Left cardiac atrium (tissue), 4 donors: Measurements from ENCODE around the gene FOXRED2. TPM values are rescaled to one million over a fixed set of nuclear protein-coding genes. Genes with fewer than 3 reads are reported as not detected.
"Not testable (repeated sequence)": the region's sequence is repeated elsewhere in the genome, so short reads cannot be mapped to it uniquely, and the experiment has no call there.

ENCODE experiments used
- ATAC-seq, 2 donors: fragments of 200-7000 bp; cut with Tn5 transposase; one replicate each; pipeline ENCODE4 v1.9.1; 2020; ENCODE audit warnings: mild to moderate bottlenecking in 2 of 2, moderate library complexity in 2 of 2
- DNase-seq: peaks from one replicate; pipeline ENCODE4 v3.0.0-alpha.2; 2020
- intact Hi-C, 2 donors: fragments of 100-400 bp; cut with DNase I; formaldehyde crosslinking; loops; one replicate each; pipeline versions ENCODE4 v1.14.1 to v1.15.1; 2022 to 2023
- total RNA-seq, 2 donors: library from RNA; stranded (reverse); fragmentation: NEBNext Ultra II Directional; extraction: Animal tissue kit (Norgen Biotek cat#: 25700); gene quantifications; one replicate each; pipeline ENCODE4 v1.2.1, GENCODE V29; 2021
- donor health status: DM: no; HTN: yes; CAD: no.
- donor health status: DM: no; HTN: yes; CAD: no; lungs with severe emphysema.
- donor health status: DM: yes; HTN: yes; CAD: no.
- donor health status: Dilated cardiomyopathy.

The FOXRED2 gene
- total RNA-seq, 2 donors from 2014 or later = 5.1 to 8.5 TPM

GRCh38 chr22:36528341-36528740 lies 21.5 kb upstream of the FOXRED2 start:
- DNase-seq = no peak
- peak; percentile 7 to 23 for ATAC-seq
- intact Hi-C loops = no loop called here

- no peak for ATAC-seq
- intact Hi-C loops = no loop called here
Measured at GRCh38 chr22:36522662-36523061, 15.8 kb upstream of the FOXRED2 start.

GRCh38 chr22:36520423-36520822 lies 13.6 kb upstream of the FOXRED2 start:
- intact Hi-C loops = no loop called here
- ATAC-seq = no peak

More at GRCh38 chr22:36522662-36523061, 15.8 kb upstream of the FOXRED2 start:
- no peak for DNase-seq

GRCh38 chr22:36519906-36520305 lies 13.1 kb upstream of the FOXRED2 start:
- DNase-seq, intact Hi-C loops, ATAC-seq: not testable (repeated sequence)

More at GRCh38 chr22:36520423-36520822, 13.6 kb upstream of the FOXRED2 start:
- no peak for DNase-seq

GRCh38 chr22:36514766-36515165 lies 7.9 kb upstream of the FOXRED2 start:
- ATAC-seq = no peak

GRCh38 chr22:36512991-36513390 lies 6.2 kb upstream of the FOXRED2 start:
- no peak for DNase-seq
- no peak for ATAC-seq
- intact Hi-C loops = no loop called here

More at GRCh38 chr22:36514766-36515165, 7.9 kb upstream of the FOXRED2 start:
- intact Hi-C loops = no loop called here
- no peak for DNase-seq

GRCh38 chr22:36512333-36512732 lies 5.5 kb upstream of the FOXRED2 start:
- ATAC-seq (no peak), DNase-seq (no peak)
- intact Hi-C loops = no loop called here

- no peak for DNase-seq
- no peak for ATAC-seq
- intact Hi-C loops = no loop called here
Measured at GRCh38 chr22:36510966-36511881, 4.4 kb upstream of the FOXRED2 start.

- no peak for DNase-seq
- no peak for ATAC-seq
Measured at GRCh38 chr22:36510384-36510783, 3.5 kb upstream of the FOXRED2 start.

GRCh38 chr22:36507518-36508010 lies 724 bp upstream of the FOXRED2 start:
- ATAC-seq (no peak), DNase-seq (no peak)
- intact Hi-C loops = no loop called here

More at GRCh38 chr22:36510384-36510783, 3.5 kb upstream of the FOXRED2 start:
- intact Hi-C loops = no loop called here

GRCh38 chr22:36505998-36506635 lies 723 bp downstream of the FOXRED2 start:
- intact Hi-C loops = no loop called here
- ATAC-seq = peak; percentile 1
- DNase-seq = peak; percentile 29

- ATAC-seq = no peak
- intact Hi-C loops = no loop called here
- no peak for DNase-seq
Measured at GRCh38 chr22:36497910-36498665, 8.8 kb downstream of the FOXRED2 start.

GRCh38 chr22:36493690-36494110 lies 13.1 kb downstream of the FOXRED2 start:
- peak; percentile 69 to 86 for ATAC-seq

GRCh38 chr22:36492109-36492508 lies 14.7 kb downstream of the FOXRED2 start:
- no peak for ATAC-seq
- no peak for DNase-seq
- intact Hi-C loops = no loop called here

More at GRCh38 chr22:36493690-36494110, 13.1 kb downstream of the FOXRED2 start:
- intact Hi-C loops = no loop called here
- DNase-seq = no peak

- intact Hi-C loops = no loop called here
- ATAC-seq (no peak), DNase-seq (no peak)
Measured at GRCh38 chr22:36491155-36491554, 15.7 kb downstream of the FOXRED2 start.

- no peak for ATAC-seq
- no peak for DNase-seq
- intact Hi-C loops = loop anchor here in 1 of 2 donors (10.0 kb wide), 2 partner anchors 292 to 342 kb away; no protein-coding TSS in a partner anchor
Measured at GRCh38 chr22:36486619-36487384, 20.0 kb downstream of the FOXRED2 start.

GRCh38 chr22:36481393-36482168 lies 25.3 kb downstream of the FOXRED2 start, which contains the start of gene TXN2:
TXN2 (minus strand) TSS chr22:36481640; CDS start chr22:36480837, 803 bp downstream.
- intact Hi-C loops = loop anchor here in 1 of 2 donors (2.0 to 10.0 kb wide), 3 partner anchors 35 to 337 kb away; no protein-coding TSS in a partner anchor
- ATAC-seq = peak; percentile 95 to 97
- peak; percentile 98 for DNase-seq
